ENCODE results near the gene HMG20B.

The HMG20B gene

GRCh38 chr19:3535563-3535965, 37.2 kb upstream of the HMG20B start:
- Histone ChIP-seq H3K9ac (ENCODE audit: low read length) (no peak overlapping the region), H3K4me3 (ENCODE audit: low read length) (no peak overlapping the region), H3F3A (ENCODE audit: insufficient read depth, low read length) (no peaks in the 10 kb centered on the region), H3K27ac (ENCODE audit: low read length) (no peak overlapping the region), H2AFZ (ENCODE audit: low read length) (no peak overlapping the region), H3K36me3 (replicated peaks; ENCODE audit: insufficient read depth, low read length) (no peaks in the 10 kb centered on the region), H4K20me1 (ENCODE audit: insufficient read depth, low read length) (no peaks in the 10 kb centered on the region), H3K79me2 (ENCODE audit: low read length) (no peaks in the 10 kb centered on the region), H3K9me2 (replicated peaks; ENCODE audit: insufficient read depth, low read length) (no peaks in the 10 kb centered on the region), H3K27me3 (replicated peaks; ENCODE audit: insufficient read depth, low read length) (no peaks in the 10 kb centered on the region), H3K4me1 (ENCODE audit: low read length) (no peaks in the 10 kb centered on the region), H3K4me2 (ENCODE audit: low read depth, low read length) (no peak overlapping the region), H3K9me3 (replicated peaks; ENCODE audit: insufficient read depth, low read length) (no peaks in the 10 kb centered on the region)
- TF ChIP-seq EZH2phosphoT487 (IDR thresholded peaks at IDR 0.05; ENCODE audit: low read length) (no peak), EZH2 (optimal IDR thresholded peaks at IDR 0.05; ENCODE audit: low read depth, low read length) (no peak), CTCF (IDR thresholded peaks at IDR 0.05; ENCODE audit: low read length) (no peak)
- no peak for DNase-seq

- Histone ChIP-seq H3K36me3 (replicated peaks; ENCODE audit: insufficient read depth, low read length) (no peaks in the 10 kb centered on the region), H3K27me3 (replicated peaks; ENCODE audit: insufficient read depth, low read length) (no peaks in the 10 kb centered on the region), H3K9me3 (replicated peaks; ENCODE audit: insufficient read depth, low read length) (no peaks in the 10 kb centered on the region), H2AFZ (ENCODE audit: low read length) (no peak overlapping the region), H3K4me3 (ENCODE audit: low read length) (no peak overlapping the region), H4K20me1 (ENCODE audit: insufficient read depth, low read length) (no peaks in the 10 kb centered on the region), H3K9ac (ENCODE audit: low read length) (no peak overlapping the region), H3K79me2 (ENCODE audit: low read length) (no peaks in the 10 kb centered on the region), H3K9me2 (replicated peaks; ENCODE audit: insufficient read depth, low read length) (no peaks in the 10 kb centered on the region), H3K27ac (ENCODE audit: low read length) (no peak overlapping the region), H3K4me1 (ENCODE audit: low read length) (no peaks in the 10 kb centered on the region), H3K4me2 (ENCODE audit: low read depth, low read length) (no peak overlapping the region), H3F3A (ENCODE audit: insufficient read depth, low read length) (no peaks in the 10 kb centered on the region)
- DNase-seq: no peak
- no peak for TF ChIP-seq EZH2 (optimal IDR thresholded peaks at IDR 0.05; ENCODE audit: low read depth, low read length)
- TF ChIP-seq CTCF (IDR thresholded peaks at IDR 0.05; ENCODE audit: low read length): no peak
- TF ChIP-seq EZH2phosphoT487 (IDR thresholded peaks at IDR 0.05; ENCODE audit: low read length): no peak
Observed at GRCh38 chr19:3535981-3536380, 36.8 kb upstream of the HMG20B start.

- no peaks in the 10 kb centered on the region for H4K20me1 ChIP-seq (ENCODE audit: insufficient read depth, low read length)
- H3K79me2 ChIP-seq (ENCODE audit: low read length): no peaks in the 10 kb centered on the region
- no peak overlapping the region for H3K9ac ChIP-seq (ENCODE audit: low read length)
- no peaks in the 10 kb centered on the region for H3K36me3 ChIP-seq (replicated peaks; ENCODE audit: insufficient read depth, low read length)
- no peak overlapping the region for H2AFZ ChIP-seq (ENCODE audit: low read length)
- no peak overlapping the region for H3K4me3 ChIP-seq (ENCODE audit: low read length)
- H3K9me2 ChIP-seq (replicated peaks; ENCODE audit: insufficient read depth, low read length): no peaks in the 10 kb centered on the region
- no peaks in the 10 kb centered on the region for H3K4me1 ChIP-seq (ENCODE audit: low read length)
- no peaks in the 10 kb centered on the region for H3F3A ChIP-seq (ENCODE audit: insufficient read depth, low read length)
- H3K4me2 ChIP-seq (ENCODE audit: low read depth, low read length): no peak overlapping the region
- TF ChIP-seq EZH2phosphoT487 (IDR thresholded peaks at IDR 0.05; ENCODE audit: low read length): no peak
- TF ChIP-seq CTCF (IDR thresholded peaks at IDR 0.05; ENCODE audit: low read length): no peak
- TF ChIP-seq EZH2 (optimal IDR thresholded peaks at IDR 0.05; ENCODE audit: low read depth, low read length): no peak
- H3K27me3 ChIP-seq (replicated peaks; ENCODE audit: insufficient read depth, low read length): no peaks in the 10 kb centered on the region
- no peaks in the 10 kb centered on the region for H3K9me3 ChIP-seq (replicated peaks; ENCODE audit: insufficient read depth, low read length)
- no peak overlapping the region for H3K27ac ChIP-seq (ENCODE audit: low read length)
- DNase-seq: no peak
Observed at GRCh38 chr19:3536429-3537100, 36.2 kb upstream of the HMG20B start.
